ENCODE measurements around the gene GEMIN8. TPM values are rescaled to one million over a fixed set of nuclear protein-coding genes. Genes with fewer than 3 reads are reported as not detected.

The GEMIN8 gene
- 7.7 and 8.4 TPM in 2 replicates for total RNA-seq (2014; rRNA removed; shearing (Covaris generic))

GRCh38 chrX:14029425-14030173 lies at the start of gene GEMIN8:
GEMIN8 (minus strand) TSS chrX:14029892; CDS start chrX:14021478, 8,414 bp downstream.
- DNase-seq (ENCODE audit: low spot score): peak; percentile 89

DNA sequence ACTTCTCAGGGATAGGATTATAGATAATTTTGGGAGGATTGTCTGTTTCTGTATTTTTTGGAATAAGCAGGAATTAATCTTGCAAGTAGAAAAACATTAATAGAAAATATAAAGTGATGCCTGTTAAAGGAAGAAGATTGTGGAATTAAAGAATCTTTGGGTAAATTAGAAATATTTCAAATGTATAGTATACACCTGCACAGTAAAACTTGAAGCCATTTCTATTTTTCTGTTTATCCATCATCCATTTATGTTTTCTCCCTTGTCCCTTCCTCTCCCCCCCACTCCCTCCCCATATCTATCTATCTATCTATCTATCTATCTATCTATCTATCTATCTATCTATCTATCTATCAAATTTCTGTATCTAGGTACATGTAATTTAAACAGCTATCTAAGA lies 46.9 kb upstream of the GEMIN8 start:
- DNase-seq (ENCODE audit: low spot score): no peak

DNA sequence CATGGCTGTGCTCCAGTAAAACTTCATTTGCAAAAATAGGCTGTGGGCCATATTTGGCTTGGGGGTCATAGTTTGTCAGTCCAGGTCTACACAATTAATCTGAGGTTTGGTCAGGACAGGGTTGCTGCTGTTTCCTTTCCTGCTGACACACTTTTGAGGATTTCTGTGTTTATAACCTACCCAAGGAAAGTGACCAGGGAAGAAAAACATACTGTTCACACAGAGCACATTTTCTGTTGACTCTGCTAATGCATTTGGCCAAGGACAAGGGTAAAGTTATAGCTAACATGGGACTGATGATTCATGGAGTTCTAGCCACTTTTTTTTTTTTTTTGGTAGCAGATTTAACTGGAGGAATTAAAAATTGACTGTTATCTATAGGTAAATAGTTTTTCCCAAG lies 43.9 kb upstream of the GEMIN8 start:
- peak; percentile 42 for DNase-seq (ENCODE audit: low spot score)

- no peak for DNase-seq (ENCODE audit: low spot score)
These were observed 43.4 kb upstream of the GEMIN8 start for GRCh38 chrX:14073071-14073470.

DNA sequence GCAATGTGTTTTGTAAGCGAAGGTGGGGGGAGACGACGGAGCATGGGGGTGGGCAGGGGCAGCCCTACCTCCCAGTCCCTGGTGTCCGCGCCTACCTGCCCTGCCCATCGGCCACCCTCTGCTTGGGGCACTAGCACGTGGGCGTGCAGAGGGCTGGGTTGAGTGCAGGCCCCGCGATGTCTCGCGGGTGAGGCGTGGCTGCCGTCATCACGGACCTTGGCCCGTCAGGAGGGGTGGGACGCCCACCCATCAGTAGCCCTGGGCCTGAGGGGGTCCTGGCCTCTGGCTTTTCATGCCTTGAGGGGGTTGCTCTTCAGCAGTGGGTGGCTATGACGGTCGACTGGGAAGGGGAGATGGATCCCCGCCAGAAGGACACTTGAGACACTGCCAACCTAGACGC lies 36.1 kb upstream of the GEMIN8 start:
- DNase-seq (ENCODE audit: low spot score): no peak

DNA sequence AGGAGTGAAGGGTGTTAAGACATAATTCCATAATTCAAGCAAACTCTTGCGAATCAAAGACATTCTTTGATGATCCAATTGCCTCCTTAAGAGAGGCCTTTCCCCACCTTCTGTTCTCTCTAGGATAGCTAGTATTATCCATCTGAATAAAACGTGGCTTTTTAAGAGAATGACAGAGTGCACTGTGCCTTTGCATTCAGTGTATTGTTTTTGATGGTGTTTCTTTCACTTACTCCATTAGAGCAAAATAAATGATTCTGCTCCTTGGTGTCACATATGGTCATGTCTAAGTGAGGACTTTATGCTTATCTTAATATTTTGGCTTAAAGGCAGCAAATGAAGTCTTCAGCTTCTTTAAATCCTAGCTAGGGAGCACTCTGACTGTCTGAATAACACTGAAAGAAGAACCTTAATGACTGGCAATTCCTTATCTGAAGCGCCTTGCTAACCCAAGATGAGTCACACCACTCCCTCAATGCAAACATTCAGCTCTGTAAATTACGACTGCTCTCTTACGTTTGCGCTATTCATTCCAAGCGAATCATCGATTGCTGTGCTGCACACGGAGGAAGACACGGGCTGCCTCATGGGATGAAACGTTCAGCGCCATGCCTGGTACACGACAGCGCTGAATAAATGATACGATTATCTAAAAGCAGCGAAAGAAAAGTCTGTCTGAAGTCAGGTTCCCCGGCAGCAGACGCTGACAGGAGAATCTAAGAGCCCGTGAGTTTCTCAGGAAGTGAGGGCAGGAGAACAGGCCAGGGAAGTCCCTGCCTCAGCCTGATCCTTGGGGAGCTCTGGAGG lies 35.1 kb upstream of the GEMIN8 start:
- DNase-seq (ENCODE audit: low spot score): peak; percentile 57

DNA sequence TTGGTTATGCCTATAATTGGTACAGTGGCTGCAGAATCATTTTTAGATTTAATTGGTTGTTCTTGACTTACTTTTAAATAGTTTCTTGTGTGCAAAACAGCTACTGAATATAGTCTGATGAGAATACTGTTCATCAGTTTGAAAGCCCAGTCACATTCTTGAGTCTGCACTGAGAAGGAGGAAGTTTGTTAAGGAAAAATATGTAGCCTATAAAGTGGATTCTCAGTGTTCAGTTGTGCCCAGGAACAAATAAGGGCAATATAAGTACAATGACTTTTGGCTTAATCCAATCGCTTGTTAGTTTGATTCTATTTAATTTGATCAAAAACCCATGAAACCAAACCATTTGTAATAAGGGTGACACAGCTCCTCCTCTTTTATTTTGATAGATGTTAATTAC lies 32.8 kb upstream of the GEMIN8 start:
- DNase-seq (ENCODE audit: low spot score): no peak

- no peak for DNase-seq (ENCODE audit: low spot score)
These were observed 26.5 kb upstream of the GEMIN8 start for GRCh38 chrX:14056206-14056605.

DNA sequence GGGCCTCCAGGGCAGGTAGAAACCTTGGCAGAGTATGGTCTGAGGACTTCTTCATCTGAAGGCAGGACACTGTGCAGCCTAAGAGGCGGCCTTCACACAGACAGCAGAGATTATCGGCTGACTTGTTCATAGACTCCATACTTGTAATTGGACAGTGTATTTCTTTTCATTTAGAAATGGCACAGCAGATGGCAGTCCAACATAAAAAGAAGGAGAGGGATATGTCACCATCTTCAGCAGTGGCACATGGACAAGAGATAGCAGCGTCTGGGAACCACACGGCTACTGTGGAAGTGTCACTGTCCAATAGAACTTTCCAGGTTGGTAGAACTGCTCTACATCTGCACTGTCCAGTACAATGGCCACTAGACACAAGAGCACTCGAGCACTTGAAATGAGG lies 21.7 kb upstream of the GEMIN8 start:
- no peak for DNase-seq (ENCODE audit: low spot score)

GRCh38 chrX:14050709-14051108 lies 21.0 kb upstream of the GEMIN8 start:
- DNase-seq (ENCODE audit: low spot score): no peak

- no peak for DNase-seq (ENCODE audit: low spot score)
These were observed 13.5 kb upstream of the GEMIN8 start for GRCh38 chrX:14043209-14043608.

- peak; percentile 23 for DNase-seq (ENCODE audit: low spot score)
These were observed 9.7 kb upstream of the GEMIN8 start for GRCh38 chrX:14039344-14039743.

DNA sequence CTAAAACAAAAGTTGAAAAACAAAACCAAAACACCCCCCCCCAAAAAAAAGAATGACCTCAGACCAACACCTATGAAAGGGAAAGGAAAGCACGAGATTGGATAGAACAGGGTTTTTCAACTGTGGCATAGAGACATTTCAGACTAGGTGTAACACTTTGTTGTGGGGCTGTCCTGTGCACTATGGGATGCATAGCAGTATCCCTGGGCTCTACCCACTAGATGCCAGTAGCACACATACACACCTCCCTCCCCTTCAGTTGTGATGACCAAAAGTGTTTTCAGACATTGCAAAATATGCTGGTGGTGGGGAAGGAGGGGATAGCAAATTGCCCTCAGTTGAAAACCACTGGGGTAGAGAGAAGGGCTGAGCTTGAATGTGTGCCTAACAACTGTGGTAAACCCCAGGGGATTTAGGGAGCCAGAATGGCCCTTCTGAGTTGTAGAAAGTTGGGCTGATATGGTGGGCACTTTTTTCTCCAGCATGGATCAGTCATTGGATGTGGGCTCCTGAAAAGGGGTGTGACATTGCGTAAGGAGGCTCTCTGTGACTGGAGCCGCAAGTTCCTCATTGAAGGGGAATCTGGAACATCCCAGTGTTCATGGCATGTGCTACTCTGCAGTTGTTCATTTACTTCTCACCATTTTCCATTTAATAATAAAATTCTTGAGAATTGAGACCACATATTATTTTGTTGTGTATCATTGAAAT lies 8.8 kb upstream of the GEMIN8 start:
- DNase-seq (ENCODE audit: low spot score): no peak

- no peak for DNase-seq (ENCODE audit: low spot score)
These were observed 2.7 kb upstream of the GEMIN8 start for GRCh38 chrX:14032406-14032805.

GRCh38 chrX:14030174-14030530 lies 460 bp upstream of the GEMIN8 start:
- DNase-seq (ENCODE audit: low spot score): no peak

GRCh38 chrX:14029039-14029424 lies 660 bp downstream of the GEMIN8 start:
- DNase-seq (ENCODE audit: low spot score): no peak

DNA sequence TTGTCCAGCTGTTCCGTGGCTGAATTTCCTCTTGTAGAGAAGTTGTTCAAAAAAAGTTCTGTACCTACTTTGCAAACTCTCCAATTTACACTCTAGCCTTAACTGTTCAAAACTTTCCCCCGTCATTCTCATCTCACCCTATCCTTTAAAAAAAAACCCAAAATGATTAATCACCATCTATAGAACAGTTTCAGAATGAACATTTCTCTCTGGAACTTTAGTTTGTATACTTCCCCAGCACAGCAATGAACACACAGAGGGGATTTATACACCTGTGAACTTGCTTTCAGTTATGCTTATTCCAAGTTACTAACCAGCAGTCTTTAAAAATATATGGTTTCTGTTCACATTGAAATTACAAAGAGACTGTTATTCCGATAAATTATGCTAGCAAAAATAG lies 1.2 kb downstream of the GEMIN8 start:
- DNase-seq (ENCODE audit: low spot score): no peak

- peak; percentile 7 for DNase-seq (ENCODE audit: low spot score)
These were observed 2.1 kb downstream of the GEMIN8 start for GRCh38 chrX:14027511-14028019.

GRCh38 chrX:14027036-14027435 lies 2.7 kb downstream of the GEMIN8 start:
- no peak for DNase-seq (ENCODE audit: low spot score)

DNA sequence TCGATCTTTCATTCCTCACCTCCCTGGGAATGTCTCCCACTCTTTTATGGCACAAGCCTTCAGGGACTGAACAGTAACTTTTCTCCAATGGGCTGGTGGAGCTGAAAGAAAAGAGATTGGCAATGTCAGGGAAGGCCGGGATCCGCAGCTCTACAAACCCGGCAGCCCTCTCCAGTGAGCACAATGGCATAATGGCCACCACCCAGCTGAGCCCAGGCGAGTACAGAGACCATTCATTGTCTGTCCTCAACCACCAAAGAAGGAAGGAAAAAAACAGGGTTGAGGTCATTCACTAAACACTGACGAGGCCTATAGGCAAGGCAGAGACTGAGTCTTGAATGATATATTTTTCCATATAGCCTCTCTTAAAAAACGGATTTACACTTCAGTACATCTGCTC lies 3.6 kb downstream of the GEMIN8 start:
- no peak for DNase-seq (ENCODE audit: low spot score)

GRCh38 chrX:14022019-14022418 lies 7.7 kb downstream of the GEMIN8 start:
- no peak for DNase-seq (ENCODE audit: low spot score)

- DNase-seq (ENCODE audit: low spot score): no peak
These were observed 12.3 kb downstream of the GEMIN8 start for GRCh38 chrX:14017399-14017798.
